ENCODE results near the gene MYO1D.

DNA sequence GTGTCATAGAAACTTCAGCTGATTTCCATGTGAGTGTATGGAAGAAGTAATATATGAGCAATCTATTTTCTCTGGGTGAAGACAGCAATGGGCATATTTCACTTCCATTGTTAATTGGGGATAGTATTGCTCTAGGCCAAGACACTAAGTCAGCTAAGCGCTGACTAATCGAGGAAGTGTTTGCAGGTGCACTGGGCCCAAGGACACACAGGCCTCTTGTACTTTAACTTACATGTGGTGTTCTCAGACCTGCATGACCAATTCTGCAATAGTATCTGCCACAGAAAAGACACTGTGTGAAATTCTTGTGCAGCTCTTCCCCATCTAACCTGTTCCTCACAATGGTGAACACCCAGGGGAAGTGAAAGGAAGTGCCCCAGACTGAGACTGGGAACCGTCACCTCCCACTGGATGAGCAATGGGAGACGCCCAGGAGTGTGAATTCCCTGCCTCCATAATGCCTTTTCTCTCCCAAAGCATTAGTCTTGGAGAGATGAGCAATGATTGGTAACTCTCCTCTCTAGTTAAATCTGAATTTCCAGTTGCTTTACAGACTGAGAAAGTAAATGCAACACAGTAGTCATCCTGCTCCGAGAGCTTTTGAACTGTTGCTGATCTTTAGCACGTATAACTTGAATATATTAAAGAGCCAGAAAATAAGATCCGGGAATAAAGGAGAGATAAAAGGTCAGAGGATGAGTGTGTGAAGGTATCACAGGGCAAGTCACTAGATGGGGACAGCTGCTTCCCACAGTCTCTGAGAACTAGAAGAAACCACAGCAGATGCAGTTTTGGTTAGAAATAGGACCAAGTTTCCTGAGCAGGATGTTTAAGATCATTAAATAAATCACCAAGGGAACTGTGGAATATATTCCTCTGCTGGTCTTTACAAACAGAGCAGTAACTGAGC is 307.5 kb downstream of the MYO1D start:
- TF ChIP-seq CTCF (IDR thresholded peaks at IDR 0.05; ENCODE audit: extremely low read depth in 1 of 2, insufficient read depth in 1 of 2, low read depth in 1 of 2, low read length in 2 of 2) = no peak
- TF ChIP-seq POLR2AphosphoS5 (IDR thresholded peaks at IDR 0.05; ENCODE audit: insufficient read depth, low read depth, low read length) = no peak
- no peak for TF ChIP-seq POLR2A (IDR thresholded peaks at IDR 0.05; ENCODE audit: low read depth, low read length)
- no peak for TF ChIP-seq MYC (IDR thresholded peaks at IDR 0.05; ENCODE audit: low read depth, low read length)
- no peak for TF ChIP-seq GATA2 (IDR thresholded peaks at IDR 0.05; ENCODE audit: insufficient read depth, insufficient read length, low read depth, low read length)
- no peak for TF ChIP-seq MAX (IDR thresholded peaks at IDR 0.05; ENCODE audit: insufficient read depth, insufficient read length)
- TF ChIP-seq EZH2 (IDR thresholded peaks at IDR 0.05; ENCODE audit: borderline replicate concordance, low read depth, low read length, severe bottlenecking) = no peak
- TF ChIP-seq JUN (IDR thresholded peaks at IDR 0.05; ENCODE audit: borderline replicate concordance, insufficient read depth, insufficient read length, low read depth) = no peak
